GM12892 (cell line): Measurements from ENCODE around the gene SLC49A4.

Source experiments
- POLR2A ChIP-seq: IDR thresholded peaks from 2 replicates; pipeline ENCODE4 v1.6.1; 2011; ENCODE audit warnings: low read depth, low read length, control low read depth
- POLR2AphosphoS5 ChIP-seq: IDR thresholded peaks from 2 replicates; pipeline ENCODE4 v1.6.1; 2011; ENCODE audit warnings: low read depth, low read length, control low read depth

- TF ChIP-seq POLR2A, result no peak
- no peak for TF ChIP-seq POLR2AphosphoS5
Measured at GRCh38 chr3:122760453-122761271, 34.2 kb upstream of the SLC49A4 start.
